Colonic mucosa (tissue), 4 donors: ENCODE results near the gene ADARB2. TPM values are rescaled to one million over a fixed set of nuclear protein-coding genes. Genes with fewer than 3 reads are reported as not detected.
"Not testable (repeated sequence)": the region's sequence is repeated elsewhere in the genome, so short reads cannot be mapped to it uniquely, and the experiment has no call there.

Experiments
- DNase-seq: peaks from one replicate; pipeline ENCODE4 v3.0.0-alpha.2; 2020
- H3K27ac ChIP-seq: fragments of 200-600 bp; one replicate; pipeline ENCODE4 v1.8.0; 2021
- H3K27me3 ChIP-seq: fragments of 200-600 bp; one replicate; pipeline ENCODE4 v1.8.0; 2021
- H3K36me3 ChIP-seq: fragments of 200-600 bp; one replicate; pipeline ENCODE4 v1.8.0; 2021
- H3K4me1 ChIP-seq: fragments of 200-600 bp; one replicate; pipeline ENCODE4 v1.8.0; 2021; ENCODE audit warnings: mild to moderate bottlenecking
- H3K4me3 ChIP-seq: fragments of 200-600 bp; one replicate; pipeline ENCODE4 v1.8.0; 2021
- H3K9ac ChIP-seq, 2 donors: one replicate each; pipeline ENCODE4 v1.7.0; 2013; ENCODE audit warnings: control low read depth in 2 of 2, low read depth in 2 of 2, low read length in 2 of 2
- H3K9me3 ChIP-seq: fragments of 200-600 bp; one replicate; pipeline ENCODE4 v1.8.0; 2021
- intact Hi-C: fragments of 100-400 bp; cut with DNase I; formaldehyde crosslinking; loops from one replicate; pipeline ENCODE4 v1.14.1; 2022
- total RNA-seq, 2 donors: library from RNA; stranded (reverse); fragmentation: NEBNext Ultra II Directional in 1 of 2; extraction: Animal tissue kit (Norgen Biotek cat#: 25700) in 1 of 2; gene quantifications; one replicate each; pipeline ENCODE4 v1.2.1, GENCODE V29; 2021
- TF ChIP-seq, protein P1 (sequence below): fragments of 200-600 bp; IDR thresholded peaks from one replicate; pipeline ENCODE4 v1.8.0; 2022; ENCODE audit warnings: antibody characterized with exemption, mild to moderate bottlenecking
- donor health status: healthy.
- donor health status: DM: no; HTN: no; CAD: no.
- donor health status: DM: no; HTN: no; CAD: no.

Gene ADARB2
- total RNA-seq, 2 donors from 2014 or later: 0.19 TPM; not detected in 1

GRCh38 chr10:1229574-1229973 is 507.8 kb downstream of the ADARB2 start:
- Histone ChIP-seq H3K9me3 (no peaks in the 10 kb centered on the region), H3K36me3 (no peaks in the 10 kb centered on the region), H3K4me1 (no peaks in the 10 kb centered on the region), H3K4me3 (no peak overlapping the region), H3K9ac (no peak overlapping the region), H3K27ac (no peak overlapping the region), H3K27me3 (no peaks in the 10 kb centered on the region)
- DNase-seq: no peak
- TF ChIP-seq, protein P1, sequence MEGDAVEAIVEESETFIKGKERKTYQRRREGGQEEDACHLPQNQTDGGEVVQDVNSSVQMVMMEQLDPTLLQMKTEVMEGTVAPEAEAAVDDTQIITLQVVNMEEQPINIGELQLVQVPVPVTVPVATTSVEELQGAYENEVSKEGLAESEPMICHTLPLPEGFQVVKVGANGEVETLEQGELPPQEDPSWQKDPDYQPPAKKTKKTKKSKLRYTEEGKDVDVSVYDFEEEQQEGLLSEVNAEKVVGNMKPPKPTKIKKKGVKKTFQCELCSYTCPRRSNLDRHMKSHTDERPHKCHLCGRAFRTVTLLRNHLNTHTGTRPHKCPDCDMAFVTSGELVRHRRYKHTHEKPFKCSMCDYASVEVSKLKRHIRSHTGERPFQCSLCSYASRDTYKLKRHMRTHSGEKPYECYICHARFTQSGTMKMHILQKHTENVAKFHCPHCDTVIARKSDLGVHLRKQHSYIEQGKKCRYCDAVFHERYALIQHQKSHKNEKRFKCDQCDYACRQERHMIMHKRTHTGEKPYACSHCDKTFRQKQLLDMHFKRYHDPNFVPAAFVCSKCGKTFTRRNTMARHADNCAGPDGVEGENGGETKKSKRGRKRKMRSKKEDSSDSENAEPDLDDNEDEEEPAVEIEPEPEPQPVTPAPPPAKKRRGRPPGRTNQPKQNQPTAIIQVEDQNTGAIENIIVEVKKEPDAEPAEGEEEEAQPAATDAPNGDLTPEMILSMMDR: no peak
- intact Hi-C loops: no loop called here

GRCh38 chr10:1229116-1229515 is 508.2 kb downstream of the ADARB2 start:
- Histone ChIP-seq H3K9me3 (no peaks in the 10 kb centered on the region), H3K4me3 (no peak overlapping the region), H3K36me3 (no peaks in the 10 kb centered on the region), H3K27me3 (no peaks in the 10 kb centered on the region), H3K4me1 (no peaks in the 10 kb centered on the region), H3K9ac (no peak overlapping the region), H3K27ac (no peak overlapping the region)
- TF ChIP-seq, protein P1: no peak
- intact Hi-C loops: no loop called here
- no peak for DNase-seq

GRCh38 chr10:1228467-1228975 is 508.8 kb downstream of the ADARB2 start:
- TF ChIP-seq, protein P1: no peak
- Histone ChIP-seq H3K27me3 (no peaks in the 10 kb centered on the region), H3K4me3 (no peak overlapping the region), H3K9ac (no peak overlapping the region), H3K36me3 (no peaks in the 10 kb centered on the region), H3K9me3 (no peaks in the 10 kb centered on the region), H3K27ac (no peak overlapping the region), H3K4me1 (no peaks in the 10 kb centered on the region)
- no peak for DNase-seq
- intact Hi-C loops: no loop called here

GRCh38 chr10:1227510-1228402 is 509.6 kb downstream of the ADARB2 start:
- Histone ChIP-seq H3K4me1 (no peaks in the 10 kb centered on the region), H3K27ac (no peak overlapping the region), H3K4me3 (no peak overlapping the region), H3K27me3 (no peaks in the 10 kb centered on the region), H3K9me3 (no peaks in the 10 kb centered on the region), H3K9ac (no peak overlapping the region), H3K36me3 (no peaks in the 10 kb centered on the region)
- intact Hi-C loops: no loop called here
- TF ChIP-seq, protein P1: no peak
- DNase-seq: no peak

GRCh38 chr10:1226907-1227306 is 510.4 kb downstream of the ADARB2 start:
- H3K4me1 ChIP-seq, intact Hi-C loops, H3K9ac ChIP-seq: not testable (repeated sequence)

DNA sequence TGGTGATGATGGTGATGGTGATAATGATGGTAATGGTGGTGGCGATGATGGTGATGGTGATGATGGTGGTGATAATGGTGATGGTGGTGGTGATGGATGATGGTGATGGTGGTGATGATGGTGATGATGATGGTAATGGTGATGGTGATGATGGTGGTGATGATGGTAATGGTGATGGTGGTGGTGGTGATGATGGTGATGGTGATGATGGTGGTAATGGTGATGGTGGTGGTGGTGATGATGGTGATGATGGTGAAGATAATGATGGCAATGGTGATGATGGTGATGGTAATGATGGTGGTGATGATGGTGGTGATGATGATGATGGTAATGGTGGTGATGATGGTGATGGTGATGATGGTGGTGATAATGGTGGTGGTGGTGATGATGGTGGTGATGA is 517.5 kb downstream of the ADARB2 start:
- H3K9ac ChIP-seq, H3K4me1 ChIP-seq, H3K36me3 ChIP-seq, intact Hi-C loops, H3K4me3 ChIP-seq, DNase-seq, H3K27ac ChIP-seq, H3K9me3 ChIP-seq, H3K27me3 ChIP-seq: not testable (repeated sequence)

More at GRCh38 chr10:1226907-1227306, 510.4 kb downstream of the ADARB2 start:
- not testable (repeated sequence) for H3K4me3 ChIP-seq, H3K9me3 ChIP-seq, H3K27me3 ChIP-seq, DNase-seq, H3K27ac ChIP-seq, H3K36me3 ChIP-seq
